Adipocyte (in vitro differentiated cells): Measurements from ENCODE around the gene RTN4RL2.

Source experiments
- DNase-seq: peaks from one replicate; pipeline ENCODE4 v3.0.0-alpha.2; 2015; ENCODE audit warnings: low read depth
- H3K27me3 ChIP-seq: replicated peaks from 2 replicates; pipeline ENCODE4 v1.7.0; 2013; ENCODE audit warnings: mild to moderate bottlenecking, low read length, moderate library complexity; ENCODE audit not compliant: control insufficient read depth, insufficient read depth
- H3K36me3 ChIP-seq: 2 replicates; pipeline ENCODE4 v1.7.0; 2013; ENCODE audit warnings: low read length, mild to moderate bottlenecking, moderate library complexity; ENCODE audit not compliant: control insufficient read depth, insufficient read depth, severe bottlenecking
- H3K4me1 ChIP-seq: 2 replicates; pipeline ENCODE4 v1.7.0; 2013; ENCODE audit warnings: mild to moderate bottlenecking, low read length, moderate library complexity; ENCODE audit not compliant: control insufficient read depth, insufficient read depth
- H3K4me3 ChIP-seq: 2 replicates; pipeline ENCODE4 v1.7.0; 2013; ENCODE audit warnings: mild to moderate bottlenecking, low read length, moderate library complexity
- H3K9ac ChIP-seq: 2 replicates; pipeline ENCODE4 v1.7.0; 2013; ENCODE audit warnings: mild to moderate bottlenecking, low read length, moderate library complexity
- H3K9me3 ChIP-seq: 2 replicates; pipeline ENCODE4 v1.7.0; 2013; ENCODE audit warnings: mild to moderate bottlenecking, low read length, moderate library complexity; ENCODE audit not compliant: control insufficient read depth

RTN4RL2 gene

DNA sequence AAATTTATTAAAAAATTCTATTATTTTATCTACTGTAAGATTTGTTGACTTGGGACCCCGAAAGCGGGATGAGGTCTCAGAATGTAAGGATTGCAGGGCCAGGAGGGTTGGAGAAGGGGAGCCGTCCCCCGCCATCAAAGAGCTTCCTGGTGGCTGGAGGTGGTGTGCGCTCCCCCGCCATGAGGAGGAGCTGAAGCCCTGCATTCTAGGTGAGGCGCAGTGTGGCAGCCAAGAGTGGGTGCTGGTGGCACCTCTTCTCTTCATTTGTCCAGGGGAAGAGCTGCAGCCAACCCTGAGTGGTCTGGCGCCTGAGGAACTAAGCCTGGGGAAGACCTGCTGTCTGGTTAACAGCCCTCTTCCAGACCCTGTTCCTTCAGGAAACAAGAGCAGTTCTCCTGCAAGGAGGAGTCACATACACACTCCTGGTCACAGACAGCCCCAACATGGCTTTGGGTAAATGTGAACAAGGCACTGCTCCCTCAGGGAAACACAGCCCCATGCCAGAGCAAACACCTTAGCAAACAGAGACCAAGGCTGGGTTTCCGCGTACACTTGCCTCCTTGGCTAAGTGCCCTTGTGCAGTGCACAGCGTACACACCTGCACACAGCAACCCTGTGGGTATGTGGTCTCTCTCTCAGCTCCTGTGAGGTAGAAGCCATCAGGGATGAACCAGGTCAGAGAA lies 17.3 kb downstream of the RTN4RL2 start:
- H3K9ac ChIP-seq: no peak overlapping the region
- no peaks in the 10 kb centered on the region for H3K9me3 ChIP-seq
- H3K36me3 ChIP-seq: no peaks in the 10 kb centered on the region
- no peak overlapping the region for H3K4me3 ChIP-seq
- peaks cover 23% of the 10 kb centered on the region for H3K27me3 ChIP-seq
- H3K4me1 ChIP-seq: peaks cover 14% of the 10 kb centered on the region
- DNase-seq: no peak

DNA sequence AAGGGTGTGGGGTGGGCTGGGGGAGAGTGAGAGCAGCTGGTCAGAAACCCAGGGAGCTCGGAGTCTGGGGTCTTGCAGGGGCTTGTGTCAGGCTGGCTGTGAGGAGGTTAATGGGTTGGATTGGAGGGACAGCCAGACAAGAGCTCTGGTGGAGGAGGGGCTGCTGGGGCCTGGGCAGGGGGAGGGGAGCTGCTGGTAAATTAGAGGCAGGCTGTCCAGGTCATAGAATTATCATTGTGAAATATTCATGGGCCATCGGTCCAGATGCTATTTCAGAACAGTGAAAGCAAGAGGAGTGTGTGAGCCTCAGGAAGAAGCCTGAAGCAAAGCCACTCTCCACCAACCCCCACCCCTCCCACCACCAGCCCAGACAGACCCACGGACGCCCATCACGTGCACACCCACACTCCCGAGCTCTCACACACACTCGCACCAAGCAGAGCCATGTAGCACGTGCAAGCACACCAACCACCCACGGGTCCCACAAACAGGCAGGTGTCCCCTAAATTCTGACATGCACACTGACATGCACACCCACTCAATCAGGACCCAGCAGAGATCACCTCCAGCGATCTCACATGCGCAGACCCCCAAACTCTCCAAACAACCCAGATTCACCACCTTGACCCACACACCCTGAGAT lies 18.8 kb downstream of the RTN4RL2 start:
- H3K4me1 ChIP-seq: peaks cover 25% of the 10 kb centered on the region
- peaks cover 23% of the 10 kb centered on the region for H3K27me3 ChIP-seq
- no peaks in the 10 kb centered on the region for H3K36me3 ChIP-seq
- no peak overlapping the region for H3K9ac ChIP-seq
- DNase-seq: no peak
- H3K4me3 ChIP-seq: no peak overlapping the region
- no peaks in the 10 kb centered on the region for H3K9me3 ChIP-seq

DNA sequence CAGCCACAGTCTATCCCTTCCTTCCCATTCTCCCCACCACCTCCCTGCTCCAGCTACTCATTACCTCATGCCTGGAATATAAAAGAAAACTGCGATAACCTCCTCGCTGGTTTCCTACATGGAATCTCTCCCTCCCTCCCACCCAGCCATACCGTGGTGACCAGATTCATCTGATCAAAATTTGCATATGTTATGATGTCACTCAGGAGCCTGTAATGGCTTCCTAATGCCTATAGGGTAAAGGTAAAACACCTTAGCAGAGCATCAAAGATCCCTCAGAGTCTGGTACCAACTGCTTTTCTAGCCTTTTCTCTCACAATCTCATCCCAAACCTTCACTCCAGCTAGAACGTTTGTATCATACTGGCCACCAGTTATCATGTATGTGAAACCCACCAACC lies 19.6 kb downstream of the RTN4RL2 start:
- no peak overlapping the region for H3K9ac ChIP-seq
- DNase-seq: no peak
- H3K36me3 ChIP-seq: no peaks in the 10 kb centered on the region
- H3K9me3 ChIP-seq: no peaks in the 10 kb centered on the region
- no peak overlapping the region for H3K4me3 ChIP-seq
- H3K4me1 ChIP-seq: peaks cover 26% of the 10 kb centered on the region
- peaks cover 20% of the 10 kb centered on the region for H3K27me3 ChIP-seq

DNA sequence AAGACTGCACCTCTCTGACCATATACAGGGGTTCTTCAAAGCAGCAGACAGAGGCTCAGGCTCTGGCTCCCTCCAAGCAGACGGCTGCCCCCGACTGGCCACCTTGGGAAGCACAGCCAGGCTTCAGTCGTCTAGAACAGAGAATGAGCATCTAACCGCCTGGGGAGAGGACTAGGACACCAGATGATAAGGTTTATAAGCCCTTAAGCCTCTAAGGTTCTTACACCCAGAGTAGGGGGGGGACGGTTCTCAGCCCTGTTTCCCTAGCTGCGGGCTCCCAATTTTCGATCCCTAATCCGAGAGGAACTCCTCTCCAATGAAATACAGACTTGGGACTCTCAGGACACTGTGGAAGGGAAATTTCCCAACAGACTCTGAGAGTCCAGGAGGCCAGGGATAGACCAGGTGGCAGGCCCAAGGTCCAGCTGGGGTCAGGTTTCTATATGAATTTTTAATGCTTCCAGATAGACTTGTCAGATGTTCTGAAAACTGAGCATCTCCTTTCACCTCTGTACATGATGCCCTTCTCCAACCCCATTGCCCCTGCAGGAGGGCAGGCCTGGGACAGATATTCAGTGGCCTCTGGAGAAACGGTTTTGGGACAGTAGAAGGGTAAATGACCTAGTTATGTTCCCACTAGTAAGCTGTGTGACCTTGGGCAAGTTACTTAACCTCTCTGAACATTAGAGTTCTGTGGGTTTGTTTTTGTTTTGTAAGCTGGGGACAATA lies 20.2 kb downstream of the RTN4RL2 start:
- peak; percentile 63 for DNase-seq
- H3K9me3 ChIP-seq: no peaks in the 10 kb centered on the region
- H3K36me3 ChIP-seq: no peaks in the 10 kb centered on the region
- H3K4me3 ChIP-seq: no peak overlapping the region
- H3K27me3 ChIP-seq: peaks cover 13% of the 10 kb centered on the region
- peaks cover 29% of the 10 kb centered on the region for H3K4me1 ChIP-seq
- no peak overlapping the region for H3K9ac ChIP-seq

DNA sequence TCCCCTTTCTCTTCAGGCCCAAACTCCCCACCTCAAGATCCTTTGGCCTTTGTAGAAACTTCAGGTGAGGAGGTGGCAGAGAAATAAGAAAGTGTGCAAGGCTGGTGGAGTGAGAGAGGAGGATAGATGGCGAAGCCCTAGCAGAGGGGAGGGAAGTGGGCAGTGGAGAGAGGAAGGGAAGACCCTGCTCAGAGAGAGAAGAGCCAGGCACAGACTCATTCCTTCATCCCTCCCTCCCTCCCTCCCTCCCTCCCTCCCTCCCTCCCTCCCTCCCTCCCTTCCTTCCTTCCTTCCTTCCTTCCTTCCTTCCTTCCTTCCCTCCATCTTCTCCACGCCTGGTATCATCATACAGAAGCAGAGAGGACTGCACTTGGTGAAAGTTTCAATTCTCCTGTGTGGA lies 21.0 kb downstream of the RTN4RL2 start:
- H3K27me3 ChIP-seq: peaks cover 7% of the 10 kb centered on the region
- no peak overlapping the region for H3K9ac ChIP-seq
- peaks cover 29% of the 10 kb centered on the region for H3K4me1 ChIP-seq
- no peaks in the 10 kb centered on the region for H3K36me3 ChIP-seq
- DNase-seq: no peak
- no peaks in the 10 kb centered on the region for H3K9me3 ChIP-seq
- H3K4me3 ChIP-seq: no peak overlapping the region

DNA sequence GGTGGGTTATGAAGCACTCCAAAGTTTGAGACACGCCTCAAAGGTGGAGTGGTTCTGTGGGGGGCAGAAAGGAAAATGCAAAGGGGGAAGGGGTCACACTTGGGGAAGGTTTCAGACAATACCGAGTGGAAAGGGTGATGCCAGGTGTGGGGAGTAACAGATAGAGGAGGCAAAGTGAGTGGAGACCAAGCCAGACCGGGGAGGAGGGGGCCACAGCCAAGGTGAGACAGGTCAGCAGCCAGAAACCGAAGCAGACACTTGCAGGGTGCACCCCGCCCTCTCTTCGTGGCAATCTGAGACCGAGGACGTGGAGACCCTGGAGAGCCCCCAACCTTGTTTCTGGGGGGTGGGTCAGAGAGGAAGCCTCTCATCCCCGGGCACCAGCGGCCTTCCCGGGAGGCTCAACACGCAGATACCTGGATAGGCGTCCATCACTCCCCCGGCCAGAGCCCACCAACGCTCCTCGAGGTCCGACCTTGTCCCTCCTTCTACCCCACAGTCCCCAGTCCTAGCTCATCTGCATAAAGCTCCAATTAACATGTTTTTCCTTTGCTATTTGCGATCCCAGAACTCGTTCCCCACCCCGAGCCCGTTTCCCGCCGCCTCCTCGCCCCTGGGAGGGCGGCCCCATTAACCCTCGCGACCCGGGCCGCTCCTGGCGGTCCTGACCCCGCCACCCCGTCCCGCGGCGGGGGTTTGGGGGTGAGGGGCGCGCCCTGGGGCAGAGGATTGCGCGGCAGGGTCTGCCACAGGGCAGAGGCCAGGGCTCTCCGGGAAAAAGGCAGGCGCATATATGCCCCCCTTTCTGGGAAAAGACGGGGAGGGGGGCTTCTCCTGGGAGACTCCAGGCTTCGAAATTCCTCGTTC lies 21.8 kb downstream of the RTN4RL2 start:
- no peak overlapping the region for H3K9ac ChIP-seq
- peaks cover 7% of the 10 kb centered on the region for H3K27me3 ChIP-seq
- peaks cover 29% of the 10 kb centered on the region for H3K4me1 ChIP-seq
- H3K4me3 ChIP-seq: no peak overlapping the region
- no peaks in the 10 kb centered on the region for H3K9me3 ChIP-seq
- DNase-seq: no peak
- H3K36me3 ChIP-seq: no peaks in the 10 kb centered on the region

DNA sequence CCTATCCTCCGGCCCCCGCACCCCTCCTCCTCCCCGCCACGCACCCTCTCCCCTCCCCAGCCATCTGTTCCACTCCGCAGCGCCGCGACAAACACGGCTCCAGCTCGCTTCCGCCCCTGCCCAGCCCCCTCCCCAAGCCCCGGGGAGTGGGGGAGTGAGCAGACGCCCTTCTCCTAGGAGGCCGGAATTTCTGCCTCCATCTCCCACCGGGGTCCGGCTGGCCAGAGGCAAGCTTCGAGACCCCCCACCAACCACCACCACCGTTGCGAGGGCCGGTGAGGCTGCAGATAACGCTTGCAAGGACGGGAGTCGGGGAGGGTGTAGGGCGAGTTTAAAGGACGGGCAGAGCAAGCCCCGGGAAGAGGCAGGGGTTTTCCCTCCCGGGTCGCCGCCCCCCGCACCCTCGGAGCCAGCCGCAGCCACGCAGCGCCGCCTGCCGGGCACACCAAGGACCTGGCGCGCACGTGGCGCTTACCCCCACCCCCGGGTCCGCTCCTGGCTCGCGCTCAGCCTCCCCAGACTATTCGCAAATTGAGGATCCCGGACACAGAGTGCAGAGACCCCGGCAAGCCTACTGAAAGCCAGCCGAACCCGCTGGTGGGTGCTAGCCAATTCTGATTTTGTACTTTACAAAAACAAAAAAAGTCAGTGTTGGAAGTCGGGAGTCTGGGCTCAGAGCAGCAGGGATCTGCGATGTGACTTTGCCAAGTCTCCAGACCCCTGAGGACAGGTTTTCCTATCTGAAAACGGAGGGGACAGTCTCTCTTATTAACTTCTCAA lies 22.6 kb downstream of the RTN4RL2 start:
- Histone ChIP-seq H3K4me1 (peaks cover 29% of the 10 kb centered on the region), H3K4me3 (peak overlapping the region; percentile 76), H3K9me3 (no peaks in the 10 kb centered on the region), H3K36me3 (no peaks in the 10 kb centered on the region), H3K27me3 (peaks cover 7% of the 10 kb centered on the region), H3K9ac (peak overlapping the region; percentile 66)
- peak; percentile 74 for DNase-seq

DNA sequence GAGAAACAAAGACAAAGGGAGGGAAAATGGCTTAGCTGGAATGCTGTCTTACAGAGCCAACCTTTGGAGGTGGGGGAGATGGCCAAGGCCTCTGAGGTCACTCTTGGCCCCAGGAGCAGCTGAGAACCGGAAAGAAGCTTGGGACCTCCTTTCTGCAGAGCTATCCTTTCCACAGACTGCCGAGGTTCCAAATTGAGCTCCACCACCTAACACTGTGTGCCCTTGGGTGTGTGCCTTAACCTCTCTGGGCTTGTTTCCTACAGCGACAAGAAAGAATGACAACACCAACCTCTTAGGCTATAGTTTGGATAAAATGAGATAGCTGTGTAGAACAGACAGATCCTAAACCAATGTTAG lies 23.2 kb downstream of the RTN4RL2 start:
- peaks cover 29% of the 10 kb centered on the region for H3K4me1 ChIP-seq
- no peaks in the 10 kb centered on the region for H3K9me3 ChIP-seq
- no peak for DNase-seq
- H3K36me3 ChIP-seq: no peaks in the 10 kb centered on the region
- peaks cover 7% of the 10 kb centered on the region for H3K27me3 ChIP-seq
- H3K4me3 ChIP-seq: peak overlapping the region; percentile 76
- H3K9ac ChIP-seq: peak overlapping the region; percentile 66

DNA sequence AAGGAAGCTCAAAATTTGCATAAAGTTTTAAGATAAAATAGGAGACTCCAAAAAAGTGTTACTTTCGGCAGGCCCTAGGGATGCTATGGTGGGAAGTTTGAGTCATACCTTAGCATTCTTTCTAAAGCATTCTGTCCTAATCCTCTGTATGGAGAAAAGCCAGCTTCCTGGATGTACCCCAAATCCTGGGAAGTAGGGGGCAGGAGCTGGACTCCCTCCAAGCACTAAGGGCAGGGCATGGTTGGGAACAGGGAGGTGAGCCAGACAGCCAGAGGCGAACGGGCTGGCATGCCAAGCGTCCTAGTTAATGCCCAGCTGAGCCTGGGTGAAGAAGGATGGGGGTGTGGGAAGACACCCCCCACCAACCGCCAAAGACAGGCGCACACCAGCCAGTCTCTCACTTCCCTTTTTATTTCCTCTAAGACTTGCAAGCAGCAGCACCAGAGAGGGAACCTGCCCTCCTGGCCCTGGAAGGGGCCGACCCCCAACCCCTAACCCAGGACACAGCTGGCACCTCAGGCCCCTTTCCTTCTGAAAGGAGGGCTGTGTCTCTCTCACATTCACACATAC lies 23.9 kb downstream of the RTN4RL2 start:
- Histone ChIP-seq H3K9me3 (no peaks in the 10 kb centered on the region), H3K9ac (no peak overlapping the region), H3K4me3 (no peak overlapping the region), H3K27me3 (peaks cover 7% of the 10 kb centered on the region), H3K36me3 (no peaks in the 10 kb centered on the region), H3K4me1 (peaks cover 24% of the 10 kb centered on the region)
- DNase-seq: no peak

DNA sequence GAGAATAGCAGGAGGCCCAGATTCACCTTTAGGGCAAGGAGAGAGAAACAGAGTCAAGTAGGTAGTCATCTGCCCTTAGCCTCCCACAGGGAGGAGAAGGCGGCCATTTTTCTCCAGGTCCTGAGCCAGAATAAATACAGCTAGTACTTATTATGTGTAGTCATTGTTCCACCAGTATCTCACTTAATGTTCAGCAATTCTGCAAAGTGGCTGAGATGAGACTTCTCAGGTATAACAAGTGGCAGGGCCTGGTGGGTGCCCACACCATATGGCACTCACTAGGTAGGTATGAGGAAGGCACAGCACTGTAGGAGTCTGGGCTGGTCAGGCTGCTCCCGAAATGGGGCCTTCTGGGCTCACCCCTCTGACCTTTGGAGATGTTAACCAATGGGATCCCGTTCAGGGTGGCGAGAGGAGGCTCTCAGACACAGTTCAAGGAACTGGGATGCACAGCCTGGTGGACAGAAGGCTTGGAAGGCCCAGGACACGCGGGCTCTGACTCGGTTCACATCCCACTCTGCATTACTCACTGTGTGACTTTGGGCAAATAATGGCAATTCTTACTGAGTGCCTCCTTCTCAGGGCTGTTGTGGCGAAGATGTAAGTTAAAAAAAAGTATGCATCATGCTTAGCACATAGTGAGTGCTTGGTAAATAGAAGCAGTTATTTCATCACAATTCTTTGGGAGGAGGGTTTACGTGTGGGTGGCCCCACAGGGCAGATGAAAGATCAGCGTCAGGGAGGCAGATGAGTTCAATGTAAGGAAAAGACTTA lies 25.1 kb downstream of the RTN4RL2 start:
- H3K36me3 ChIP-seq: no peaks in the 10 kb centered on the region
- no peak for DNase-seq
- H3K4me1 ChIP-seq: peaks cover 22% of the 10 kb centered on the region
- H3K4me3 ChIP-seq: no peak overlapping the region
- H3K27me3 ChIP-seq: peaks cover 7% of the 10 kb centered on the region
- no peaks in the 10 kb centered on the region for H3K9me3 ChIP-seq
- no peak overlapping the region for H3K9ac ChIP-seq
